SJSA1 (cell line): ENCODE results near the gene GRK4. TPM values are rescaled to one million over a fixed set of nuclear protein-coding genes. Genes with fewer than 3 reads are reported as not detected.
A peak's percentile ranks its signal among the peaks of the same experiment; 100 is the strongest.

Experiments used
- DNase-seq, 2 experiments: peaks; one replicate each; pipeline ENCODE4 v3.0.0-alpha.2; 2015 to 2020; ENCODE audit warnings: low spot score in 2 of 2, low read depth in 1 of 2
- H3K27ac ChIP-seq: fragments of 250-450 bp; sonication (Bioruptor Pico); 2 replicates; pipeline ENCODE4 v1.5.1; 2020; ENCODE audit warnings: mild to moderate bottlenecking, moderate library complexity
- H3K27me3 ChIP-seq: fragments of 250-450 bp; sonication (Bioruptor Pico); replicated peaks from 2 replicates; pipeline ENCODE4 v1.5.1; 2020; ENCODE audit warnings: mild to moderate bottlenecking, moderate library complexity
- H3K36me3 ChIP-seq: fragments of 250-450 bp; sonication (Bioruptor Pico); 2 replicates; pipeline ENCODE4 v1.5.1; 2020; ENCODE audit warnings: mild to moderate bottlenecking
- H3K4me1 ChIP-seq: fragments of 250-450 bp; sonication (Bioruptor Pico); replicated peaks from 2 replicates; pipeline ENCODE4 v1.6.1; 2021; ENCODE audit warnings: mild to moderate bottlenecking
- H3K4me3 ChIP-seq: fragments of 250-450 bp; sonication (Bioruptor Pico); 2 replicates; pipeline ENCODE4 v1.5.1; 2020; ENCODE audit warnings: mild to moderate bottlenecking
- H3K9me3 ChIP-seq: fragments of 250-450 bp; sonication (Bioruptor Pico); replicated peaks from 2 replicates; pipeline ENCODE4 v1.5.1; 2020; ENCODE audit warnings: mild to moderate bottlenecking
- total RNA-seq: library from RNA; depleted of rRNA; stranded (reverse); fragments of >200 nt; shearing (Covaris generic); gene quantifications from 2 replicates; pipeline ENCODE4 v1.2.3, GENCODE V29; 2014

GRK4 gene
- total RNA-seq, 1 experiment from 2014 or later: 1.7 TPM

DNA sequence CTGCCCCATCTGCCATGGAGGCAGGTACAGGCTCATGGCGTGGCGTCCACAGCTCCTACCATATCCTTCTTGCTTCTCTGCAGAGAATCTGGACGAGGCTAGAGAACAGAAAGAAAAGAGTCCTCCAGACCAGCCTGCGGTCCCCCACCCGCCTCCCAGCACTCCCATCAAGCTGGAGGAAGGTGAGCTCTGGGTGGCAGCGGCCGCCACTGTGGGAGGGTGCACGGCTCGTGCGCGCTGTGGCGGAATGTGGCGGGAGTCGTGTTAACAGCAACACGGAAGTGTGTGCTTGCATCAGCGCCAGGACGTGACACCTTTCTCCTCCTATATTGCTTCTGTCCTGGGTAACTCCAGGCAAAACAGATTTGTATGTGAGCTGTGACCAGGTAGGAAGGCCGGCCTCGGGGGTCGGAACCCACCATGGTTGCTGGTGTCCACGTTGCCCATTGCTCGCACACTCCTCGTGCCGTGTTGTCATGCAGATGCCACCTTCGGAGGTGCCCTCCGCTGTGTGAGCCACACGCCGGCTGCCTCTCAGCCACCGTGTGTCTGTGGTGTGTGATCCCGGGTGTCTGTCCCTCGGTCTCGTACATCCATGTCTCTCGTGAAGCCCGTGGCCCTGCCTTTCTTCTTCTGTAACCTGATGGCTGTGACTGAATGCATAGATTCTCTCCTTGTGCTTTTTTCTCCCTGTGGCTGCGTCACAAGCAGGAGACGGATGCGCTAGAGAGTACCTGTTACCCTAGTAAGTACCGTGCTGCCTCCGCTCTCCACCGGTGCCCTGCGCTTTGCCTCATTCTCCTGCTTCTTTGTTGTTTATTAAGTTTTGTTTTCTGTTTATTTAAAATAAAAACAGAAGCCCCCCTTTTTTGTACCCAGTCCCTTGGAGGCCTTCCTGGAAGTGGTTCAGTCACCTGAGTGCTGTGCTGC, 37.2 kb upstream of the GRK4 start:
- no peaks in the 10 kb centered on the region for H3K9me3 ChIP-seq
- DNase-seq: no peak
- H3K4me3 ChIP-seq: no peak overlapping the region
- no peaks in the 10 kb centered on the region for H3K27me3 ChIP-seq
- peaks cover 14% of the 10 kb centered on the region for H3K4me1 ChIP-seq
- peaks cover 9% of the 10 kb centered on the region; the same call in 1 of the 2 replicates for H3K36me3 ChIP-seq
- H3K27ac ChIP-seq: no peak overlapping the region

GRCh38 chr4:2927016-2927695, 36.2 kb upstream of the GRK4 start:
- Histone ChIP-seq H3K9me3 (no peaks in the 10 kb centered on the region), H3K27ac (no peak overlapping the region), H3K4me3 (no peak overlapping the region), H3K4me1 (peaks cover 13% of the 10 kb centered on the region), H3K36me3 (peaks cover 9% of the 10 kb centered on the region; the same call in 1 of the 2 replicates), H3K27me3 (no peaks in the 10 kb centered on the region)
- DNase-seq: no peak

- Histone ChIP-seq H3K27ac (no peak overlapping the region), H3K9me3 (no peaks in the 10 kb centered on the region), H3K4me3 (no peak overlapping the region), H3K4me1 (peaks cover 8% of the 10 kb centered on the region), H3K36me3 (peaks cover 9% of the 10 kb centered on the region; the same call in 1 of the 2 replicates), H3K27me3 (no peaks in the 10 kb centered on the region)
- no peak for DNase-seq
Observed at GRCh38 chr4:2927696-2928075, 35.7 kb upstream of the GRK4 start.

DNA sequence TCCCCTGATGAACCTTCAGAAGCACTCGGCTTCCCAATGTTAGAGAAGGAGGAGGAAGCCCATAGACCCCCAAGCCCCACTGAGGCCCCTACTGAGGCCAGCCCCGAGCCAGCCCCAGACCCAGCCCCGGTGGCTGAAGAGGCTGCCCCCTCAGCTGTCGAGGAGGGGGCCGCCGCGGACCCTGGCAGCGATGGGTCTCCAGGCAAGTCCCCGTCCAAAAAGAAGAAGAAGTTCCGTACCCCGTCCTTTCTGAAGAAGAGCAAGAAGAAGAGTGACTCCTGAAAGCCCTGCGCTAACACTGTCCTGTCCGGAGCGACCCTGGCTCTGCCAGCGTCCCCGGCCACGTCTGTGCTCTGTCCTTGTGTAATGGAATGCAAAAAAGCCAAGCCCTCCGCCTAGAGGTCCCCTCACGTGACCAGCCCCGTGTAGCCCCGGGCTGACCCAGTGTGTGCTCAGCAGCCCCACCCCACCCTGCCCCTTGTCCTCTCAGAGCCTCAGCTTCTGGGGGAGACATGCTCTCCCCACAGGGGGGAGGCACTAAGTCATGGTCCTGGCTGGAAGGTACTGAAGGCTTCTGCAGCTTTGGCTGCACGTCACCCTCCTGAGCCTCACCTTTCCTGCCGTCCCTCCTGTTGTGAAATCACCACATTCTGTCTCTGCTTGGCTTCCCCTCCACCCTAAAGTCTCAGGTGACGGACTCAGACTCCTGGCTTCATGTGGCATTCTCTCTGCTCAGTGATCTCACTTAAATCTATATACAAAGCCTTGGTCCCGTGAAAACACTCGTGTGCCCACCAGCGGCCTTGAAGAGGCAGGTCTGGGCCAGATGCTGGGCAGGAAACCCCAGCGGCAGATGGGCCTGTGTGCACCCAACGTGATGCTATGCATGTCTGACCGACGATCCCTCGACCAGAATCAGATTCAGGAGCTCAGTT, 34.9 kb upstream of the GRK4 start:
- no peak overlapping the region for H3K27ac ChIP-seq
- H3K36me3 ChIP-seq: peaks cover 9% of the 10 kb centered on the region; the same call in 1 of the 2 replicates
- H3K9me3 ChIP-seq: no peaks in the 10 kb centered on the region
- no peaks in the 10 kb centered on the region; the same call in 1 of the 2 replicates for H3K4me1 ChIP-seq
- no peak for DNase-seq
- no peaks in the 10 kb centered on the region for H3K27me3 ChIP-seq
- no peak overlapping the region for H3K4me3 ChIP-seq

DNA sequence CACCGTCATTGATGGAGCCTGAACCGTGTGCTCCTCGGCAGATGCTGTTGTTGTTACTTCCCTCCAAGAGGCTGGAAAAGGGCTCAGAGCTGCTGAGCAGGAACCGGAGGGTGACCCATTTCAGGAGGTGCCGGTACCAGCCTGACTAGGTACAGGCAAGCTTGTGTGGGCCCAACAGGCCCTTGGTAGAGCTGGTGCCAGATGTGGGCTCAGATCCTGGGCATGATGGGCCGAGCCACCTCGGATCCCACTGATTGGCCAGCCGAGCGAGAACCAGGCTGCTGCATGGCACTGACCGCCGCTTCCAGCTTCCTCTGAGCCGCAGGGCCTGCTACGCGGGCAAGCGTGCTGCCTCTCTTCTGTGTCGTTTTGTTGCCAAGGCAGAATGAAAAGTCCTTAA, 33.9 kb upstream of the GRK4 start:
- Histone ChIP-seq H3K9me3 (no peaks in the 10 kb centered on the region), H3K27me3 (no peaks in the 10 kb centered on the region), H3K27ac (no peak overlapping the region), H3K4me3 (no peak overlapping the region), H3K36me3 (peaks cover 9% of the 10 kb centered on the region; the same call in 1 of the 2 replicates), H3K4me1 (peaks cover 4% of the 10 kb centered on the region; the same call in 1 of the 2 replicates)
- no peak for DNase-seq

DNA sequence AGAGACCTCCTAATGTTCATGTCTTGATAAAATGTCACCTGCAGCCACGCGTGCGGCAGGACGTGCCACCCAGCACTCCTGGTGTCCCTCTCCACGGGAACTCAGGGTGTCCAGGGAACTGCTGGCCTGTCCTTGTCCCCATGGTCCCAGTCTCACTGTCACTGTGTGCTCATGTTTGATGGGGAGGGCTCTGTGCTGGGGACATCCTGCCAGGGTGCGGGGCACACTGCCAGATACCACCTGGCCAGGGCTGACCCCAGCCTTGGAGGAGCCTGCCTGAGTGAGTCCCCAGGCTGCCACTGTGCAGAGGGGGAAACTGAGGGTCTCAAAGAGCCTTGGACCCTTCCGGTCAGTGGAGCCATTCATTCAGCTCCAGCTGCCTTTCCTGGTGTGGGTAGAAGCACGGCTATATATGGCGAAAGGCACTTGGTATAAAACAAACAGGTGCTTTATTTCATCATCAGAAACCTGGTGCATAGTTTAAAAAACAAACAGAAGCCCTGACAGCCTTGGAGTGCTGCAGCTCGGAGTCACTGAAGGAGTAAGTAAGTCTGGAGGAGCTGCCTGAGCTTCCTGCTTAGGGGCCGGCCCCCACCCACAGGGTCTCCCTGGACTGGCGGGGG, 33.1 kb upstream of the GRK4 start:
- no peak overlapping the region for H3K27ac ChIP-seq
- no peak for DNase-seq
- H3K9me3 ChIP-seq: no peaks in the 10 kb centered on the region
- H3K4me1 ChIP-seq: peaks cover 4% of the 10 kb centered on the region; the same call in 1 of the 2 replicates
- no peaks in the 10 kb centered on the region for H3K27me3 ChIP-seq
- H3K36me3 ChIP-seq: peaks cover 14% of the 10 kb centered on the region
- H3K4me3 ChIP-seq: no peak overlapping the region

- Histone ChIP-seq H3K4me1 (peaks cover 9% of the 10 kb centered on the region), H3K4me3 (no peak overlapping the region), H3K27ac (no peak overlapping the region), H3K36me3 (peaks cover 12% of the 10 kb centered on the region), H3K9me3 (no peaks in the 10 kb centered on the region), H3K27me3 (no peaks in the 10 kb centered on the region)
- no peak for DNase-seq
Observed at GRCh38 chr4:2930758-2931511, 32.4 kb upstream of the GRK4 start.

GRCh38 chr4:2931512-2932301, 31.7 kb upstream of the GRK4 start:
- no peaks in the 10 kb centered on the region for H3K9me3 ChIP-seq
- H3K4me1 ChIP-seq: peaks cover 17% of the 10 kb centered on the region
- H3K36me3 ChIP-seq: peaks cover 15% of the 10 kb centered on the region
- no peak overlapping the region for H3K4me3 ChIP-seq
- H3K27me3 ChIP-seq: no peaks in the 10 kb centered on the region
- H3K27ac ChIP-seq: no peak overlapping the region
- DNase-seq: no peak

GRCh38 chr4:2932321-2932950, 30.9 kb upstream of the GRK4 start:
- no peak overlapping the region for H3K4me3 ChIP-seq
- peaks cover 23% of the 10 kb centered on the region for H3K36me3 ChIP-seq
- no peak for DNase-seq
- H3K9me3 ChIP-seq: no peaks in the 10 kb centered on the region
- no peak overlapping the region for H3K27ac ChIP-seq
- peaks cover 24% of the 10 kb centered on the region for H3K4me1 ChIP-seq
- no peaks in the 10 kb centered on the region for H3K27me3 ChIP-seq

GRCh38 chr4:2932951-2933565, 30.3 kb upstream of the GRK4 start:
- H3K27ac ChIP-seq: no peak overlapping the region
- H3K4me3 ChIP-seq: peak overlapping the region; percentile 39
- peaks cover 24% of the 10 kb centered on the region for H3K4me1 ChIP-seq
- H3K9me3 ChIP-seq: no peaks in the 10 kb centered on the region
- H3K36me3 ChIP-seq: peaks cover 23% of the 10 kb centered on the region
- DNase-seq: no peak
- no peaks in the 10 kb centered on the region for H3K27me3 ChIP-seq

GRCh38 chr4:2933566-2934076, 29.8 kb upstream of the GRK4 start:
- H3K4me3 ChIP-seq: peak overlapping the region; percentile 39
- no peaks in the 10 kb centered on the region for H3K9me3 ChIP-seq
- H3K27ac ChIP-seq: no peak overlapping the region
- H3K4me1 ChIP-seq: peaks cover 24% of the 10 kb centered on the region
- DNase-seq: no peak
- no peaks in the 10 kb centered on the region for H3K27me3 ChIP-seq
- peaks cover 26% of the 10 kb centered on the region for H3K36me3 ChIP-seq
